Endothelial cell of umbilical vein (primary cell): ENCODE measurements around the gene TPCN1. TPM values are rescaled to one million over a fixed set of nuclear protein-coding genes. Genes with fewer than 3 reads are reported as not detected.

Experiments used
- BruUV-seq: library from RNA; stranded (reverse); fragments of 400-500 nt; replicated peaks from 2 replicates; lab custom pipeline; 2021; lab: Mats Ljungman, UMichigan
- CTCF ChIA-PET: fragments of 300-600, 350-600 bp; sonication (Branson Sonifier 250); formaldehyde crosslinking; loops from one replicate; lab custom pipeline; 2021; ENCODE audit warnings: antibody characterized with exemption, inconsistent platforms; lab: Charles Lee
- POLR2A ChIA-PET: fragments of 300-600, 350-600 bp; sonication (Branson Sonifier 250); formaldehyde crosslinking; loops from one replicate; lab custom pipeline; 2021; ENCODE audit warnings: antibody characterized with exemption, inconsistent platforms; lab: Charles Lee
- DNase-seq: peaks from one replicate; pipeline ENCODE4 v3.0.0-alpha.2; 2011; ENCODE audit warnings: low read depth, low spot score
- FAIRE-seq: peaks from 2 replicates; lab custom pipeline; 2011; peaks lifted over from hg19 to GRCh38; lab: Jason Lieb, UNC
- H2AFZ ChIP-seq: 2 replicates; pipeline ENCODE4 v1.6.0; 2012; ENCODE audit warnings: low read depth, low read length, control low read depth, inconsistent platforms
- H3K27ac ChIP-seq: 2 replicates; pipeline ENCODE4 v1.5.1; 2011; ENCODE audit warnings: low read depth, mild to moderate bottlenecking, control low read depth, low read length, moderate library complexity; ENCODE audit not compliant: insufficient read depth
- H3K27me3 ChIP-seq, 2 experiments: 2 replicates each; pipeline versions ENCODE4 v1.6.0 to v1.6.1; 2011; ENCODE audit warnings: low read length in 2 of 2, mixed read lengths in 1 of 2; ENCODE audit not compliant: control insufficient read depth in 2 of 2, insufficient read depth in 2 of 2
- H3K36me3 ChIP-seq, 2 experiments: 2 replicates in 1 of 2; 3 replicates in 1 of 2; pipeline ENCODE4 v1.5.1; 2011; ENCODE audit warnings: low read length in 2 of 2, mild to moderate bottlenecking in 1 of 2, moderate library complexity in 1 of 2; ENCODE audit not compliant: control insufficient read depth in 2 of 2, insufficient read depth in 2 of 2; ENCODE audit errors: extremely low read depth in 1 of 2
- H3K4me1 ChIP-seq: 3 replicates; pipeline ENCODE4 v1.5.1; 2011; ENCODE audit warnings: mild to moderate bottlenecking, low read length; ENCODE audit not compliant: control insufficient read depth, insufficient read depth; ENCODE audit errors: extremely low read depth
- H3K4me2 ChIP-seq: 2 replicates; pipeline ENCODE4 v1.6.1; 2011; ENCODE audit warnings: low read length, control low read depth, mixed read lengths; ENCODE audit not compliant: insufficient read depth
- H3K4me3 ChIP-seq, 3 experiments: fragments of 200-600 bp in 1 of 3; sonication (generic), shearing (Covaris generic) in 1 of 3; replicated peaks in 1 of 3; 2 replicates each; pipeline ENCODE4 v1.5.1; 2011 to 2016; ENCODE audit warnings: control low read depth in 3 of 3, low read length in 3 of 3, mild to moderate bottlenecking in 2 of 3, inconsistent platforms in 1 of 3, low read depth in 1 of 3, moderate library complexity in 1 of 3; ENCODE audit not compliant: insufficient read depth in 1 of 3
- H3K79me2 ChIP-seq: 2 replicates; pipeline ENCODE4 v1.6.0; 2012; ENCODE audit warnings: low read length, inconsistent platforms; ENCODE audit not compliant: control insufficient read depth, insufficient read depth
- H3K9ac ChIP-seq: replicated peaks from 2 replicates; pipeline ENCODE3; 2011; ENCODE audit warnings: low read length, control low read depth; ENCODE audit not compliant: insufficient read depth; ENCODE audit errors: extremely low read depth
- H3K9me1 ChIP-seq: replicated peaks from 3 replicates; pipeline ENCODE4 v1.6.0; 2011; ENCODE audit warnings: mild to moderate bottlenecking, low read length; ENCODE audit not compliant: control insufficient read depth, insufficient read depth; ENCODE audit errors: extremely low read depth
- H3K9me3 ChIP-seq: replicated peaks from 2 replicates; pipeline ENCODE4 v1.5.1; 2012; ENCODE audit warnings: low read length, inconsistent platforms; ENCODE audit not compliant: control insufficient read depth, insufficient read depth
- H4K20me1 ChIP-seq: replicated peaks from 2 replicates; pipeline ENCODE3; 2011; ENCODE audit warnings: mild to moderate bottlenecking, low read length; ENCODE audit not compliant: control insufficient read depth, insufficient read depth; ENCODE audit errors: extremely low read depth
- EZH2 ChIP-seq: IDR thresholded peaks from 2 replicates; pipeline ENCODE4 v1.6.1; 2012; ENCODE audit warnings: borderline replicate concordance, low read depth, mild to moderate bottlenecking, moderate library complexity, low read length, inconsistent platforms; ENCODE audit not compliant: severe bottlenecking
- FOS ChIP-seq: IDR thresholded peaks from 2 replicates; pipeline ENCODE4 v1.6.1; 2011; ENCODE audit warnings: mild to moderate bottlenecking, low read length, moderate library complexity, borderline replicate concordance; ENCODE audit not compliant: insufficient read depth
- GATA2 ChIP-seq: IDR thresholded peaks from 2 replicates; pipeline ENCODE4 v1.7.0; 2011; ENCODE audit warnings: low read depth, mild to moderate bottlenecking, moderate library complexity, mixed read lengths, low read length; ENCODE audit not compliant: insufficient read length, insufficient read depth
- JUN ChIP-seq: IDR thresholded peaks from 2 replicates; pipeline ENCODE4 v1.6.1; 2011; ENCODE audit warnings: borderline replicate concordance, low read depth; ENCODE audit not compliant: insufficient read length, insufficient read depth
- MYC ChIP-seq: IDR thresholded peaks from one replicate; pipeline ENCODE4 v1.6.1; 2011; ENCODE audit warnings: mild to moderate bottlenecking, low read depth, low read length
- POLR2A ChIP-seq: IDR thresholded peaks from 2 replicates; pipeline ENCODE4 v1.6.1; 2012; ENCODE audit warnings: low read depth, mild to moderate bottlenecking, control low read depth, low read length
- POLR2AphosphoS5 ChIP-seq: IDR thresholded peaks from 2 replicates; pipeline ENCODE4 v1.6.1; 2012; ENCODE audit warnings: low read depth, mild to moderate bottlenecking, control low read depth, low read length, moderate library complexity; ENCODE audit not compliant: insufficient read depth
- dilution Hi-C: fragments of 300-500 bp; cut with MboI; formaldehyde crosslinking; loops from one replicate; pipeline ENCODE4 v1.15.0; 2019; ENCODE audit warnings: low sequenced_read_pairs; ENCODE audit not compliant: extremely low pct_ligation_motif_present
- intact Hi-C: fragments of 100-400 bp; cut with micrococcal nuclease; formaldehyde crosslinking; loops from one replicate; pipeline ENCODE4 v1.10.0; 2022
- polyA plus RNA-seq, 4 experiments: library from polyadenylated mRNA; depleted of rRNA in 3 of 4; stranded (reverse) in 3 of 4; unstranded in 1 of 4; fragments of >200 nt; gene quantifications; 2 replicates each; pipeline versions ENCODE4 v1.2.1 to v1.2.3, GENCODE V29; 2011 to 2012; ENCODE audit warnings: missing spikeins in 1 of 4
- total RNA-seq: library from RNA; stranded (reverse); gene quantifications from 2 replicates; pipeline ENCODE4 v1.2.3, GENCODE V29; 2021
- TF ChIP-seq, protein P1 (sequence below): IDR thresholded peaks from 2 replicates; pipeline ENCODE4 v1.6.1; 2011; ENCODE audit not compliant: insufficient read depth, insufficient read length
- TF ChIP-seq, protein P2 (sequence below), 2 donors: IDR thresholded peaks; 1 replicate in 1 of 2; 2 replicates in 1 of 2; pipeline ENCODE4 v1.5.1; 2011; ENCODE audit warnings: low read length in 2 of 2, mild to moderate bottlenecking in 2 of 2, moderate library complexity in 2 of 2, control low read depth in 1 of 2, inconsistent platforms in 1 of 2, low read depth in 1 of 2; ENCODE audit not compliant: insufficient read depth in 1 of 2; ENCODE audit errors: extremely low read depth in 1 of 2

TPCN1 gene
- total and polyA plus RNA-seq, 2 donors (not counting 3 experiments of a cell fraction or from before 2014, with no cell fraction given), result 19.5 to 28.3 TPM

DNA sequence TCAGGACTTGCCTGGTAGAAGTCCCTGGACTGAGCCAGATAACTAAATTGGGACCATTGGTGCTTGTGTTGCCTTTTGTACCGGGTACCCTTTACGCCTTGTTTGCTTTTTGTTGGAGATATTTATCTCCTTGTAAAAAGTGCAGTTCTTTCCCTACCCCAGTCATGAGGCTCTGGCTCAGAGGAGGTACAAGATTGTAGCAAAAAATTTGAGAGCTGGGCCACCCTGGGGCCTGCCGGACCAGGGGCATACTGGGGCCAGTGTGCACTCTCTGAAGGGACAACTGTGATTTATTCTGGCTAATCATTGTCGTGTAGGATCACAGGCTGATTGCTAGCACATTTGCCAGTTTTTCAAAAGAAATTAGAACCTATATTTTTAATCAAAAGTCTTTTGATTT is 13.2 kb downstream of the TPCN1 start:
- Histone ChIP-seq H3K79me2 (no peaks in the 10 kb centered on the region), H3K9me1 (no peaks in the 10 kb centered on the region), H2AFZ (no peak overlapping the region), H3K9me3 (no peaks in the 10 kb centered on the region), H3K36me3 (peaks cover 0 to 15% of the 10 kb centered on the region in 2 experiments), H3K27me3 (no peaks in the 10 kb centered on the region), H4K20me1 (no peaks in the 10 kb centered on the region), H3K27ac (no peak overlapping the region), H3K4me3 (no peak overlapping the region), H3K4me1 (peaks cover 39% of the 10 kb centered on the region), H3K4me2 (no peak overlapping the region), H3K9ac (no peak overlapping the region)
- dilution Hi-C loops, result no loop called here
- ChIA-PET CTCF (no interaction called here), POLR2A (no interaction called here)
- DNase-seq (no peak), FAIRE-seq (no peak)
- BruUV-seq, result no TSS peak
- TF ChIP-seq, protein P1, sequence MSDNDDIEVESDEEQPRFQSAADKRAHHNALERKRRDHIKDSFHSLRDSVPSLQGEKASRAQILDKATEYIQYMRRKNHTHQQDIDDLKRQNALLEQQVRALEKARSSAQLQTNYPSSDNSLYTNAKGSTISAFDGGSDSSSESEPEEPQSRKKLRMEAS, result no peak
- TF ChIP-seq MYC, result no peak
- TF ChIP-seq POLR2AphosphoS5, result no peak
- TF ChIP-seq POLR2A, result no peak
- no peak for TF ChIP-seq FOS
- TF ChIP-seq JUN, result no peak
- no peak for TF ChIP-seq GATA2
- TF ChIP-seq EZH2, result no peak
- TF ChIP-seq, protein P2, sequence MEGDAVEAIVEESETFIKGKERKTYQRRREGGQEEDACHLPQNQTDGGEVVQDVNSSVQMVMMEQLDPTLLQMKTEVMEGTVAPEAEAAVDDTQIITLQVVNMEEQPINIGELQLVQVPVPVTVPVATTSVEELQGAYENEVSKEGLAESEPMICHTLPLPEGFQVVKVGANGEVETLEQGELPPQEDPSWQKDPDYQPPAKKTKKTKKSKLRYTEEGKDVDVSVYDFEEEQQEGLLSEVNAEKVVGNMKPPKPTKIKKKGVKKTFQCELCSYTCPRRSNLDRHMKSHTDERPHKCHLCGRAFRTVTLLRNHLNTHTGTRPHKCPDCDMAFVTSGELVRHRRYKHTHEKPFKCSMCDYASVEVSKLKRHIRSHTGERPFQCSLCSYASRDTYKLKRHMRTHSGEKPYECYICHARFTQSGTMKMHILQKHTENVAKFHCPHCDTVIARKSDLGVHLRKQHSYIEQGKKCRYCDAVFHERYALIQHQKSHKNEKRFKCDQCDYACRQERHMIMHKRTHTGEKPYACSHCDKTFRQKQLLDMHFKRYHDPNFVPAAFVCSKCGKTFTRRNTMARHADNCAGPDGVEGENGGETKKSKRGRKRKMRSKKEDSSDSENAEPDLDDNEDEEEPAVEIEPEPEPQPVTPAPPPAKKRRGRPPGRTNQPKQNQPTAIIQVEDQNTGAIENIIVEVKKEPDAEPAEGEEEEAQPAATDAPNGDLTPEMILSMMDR (IDR thresholded peaks at IDR 0.05; ENCODE audit: extremely low read depth in 1 of 2, insufficient read depth in 1 of 2, low read depth in 1 of 2, low read length in 2 of 2), result no peak
- intact Hi-C loops, result no loop called here
